ENCODE measurements around the gene CCDC174. TPM values are rescaled to one million over a fixed set of nuclear protein-coding genes. Genes with fewer than 3 reads are reported as not detected.

The CCDC174 gene
- total RNA-seq (10 to 100 TPM; 13.3 to 21.3 (median 19.2) TPM), polyA plus RNA-seq (10 to 100 TPM; 10.8 to 13.2 (median 10.9) TPM)

GRCh38 chr3:14651440-14652251, at the start of gene CCDC174:
CCDC174 (plus strand) TSS chr3:14651762; CDS start chr3:14651837, 75 bp downstream.
- Histone ChIP-seq H3K27me3 (no peaks in the 10 kb centered on the region), H3K4me3 (peak within 1 kb of the TSS; percentile 70 to 85 (median 74)), H3K27ac (peak within 1 kb of the TSS; percentile 84 to 90 (median 86)), H3K36me3 (peaks cover 0 to 24% (median 17%) of the 10 kb centered on the region in 4 donors), H3K9me3 (no peaks in the 10 kb centered on the region), H3K4me1 (peaks cover 0 to 29% (median 25%) of the 10 kb centered on the region in 4 donors)
- 0% methylated on average over 47 of the region's 47 CpGs for WGBS, 2 donors
- TF ChIP-seq POLR2A (IDR thresholded peaks at IDR 0.05) (peak; percentile 46 to 50), CTCF (IDR thresholded peaks at IDR 0.05) (no peak), POLR2AphosphoS5 (IDR thresholded peaks at IDR 0.05) (peak; percentile 98 to 99 (median 99)), EP300 (IDR thresholded peaks at IDR 0.05) (no peak)
- intact Hi-C loops (cut with DNase I), result loop anchor here (1.0 to 10.0 kb wide), 6 partner anchors 74 to 757 kb away; partner anchors contain the start of genes LSM3, MRPS25, NR2C2 and RBSN
- peak; percentile 98 for DNase-seq

- 2 to 3% methylated on average over 66 of the region's 66 CpGs for WGBS, 2 donors
- Histone ChIP-seq H3K27me3 (peaks cover 11 to 59% (median 34%) of the 10 kb centered on the region in 3 donors), H3K9me3 (no peaks in the 10 kb centered on the region), H3K4me3 (peak overlapping the region in 3 of 4 donors; percentile 26 to 41 (median 37)), H3K4me1 (peaks cover 0 to 9% (median 8%) of the 10 kb centered on the region in 4 donors), H3K36me3 (no peaks in the 10 kb centered on the region), H3K27ac (no peak overlapping the region)
- TF ChIP-seq POLR2AphosphoS5 (IDR thresholded peaks at IDR 0.05) (no peak), POLR2A (IDR thresholded peaks at IDR 0.05) (no peak)
- DNase-seq, result no peak
- intact Hi-C loops (cut with DNase I), result no loop called here
These were observed 49.4 kb upstream of the CCDC174 start for GRCh38 chr3:14602006-14602803.

- H3K27ac ChIP-seq, result no peak overlapping the region
- peaks cover 0 to 9% (median 8%) of the 10 kb centered on the region in 4 donors for H3K4me1 ChIP-seq
- H3K4me3 ChIP-seq, result peak overlapping the region in 3 of 4 donors; percentile 26 to 41 (median 37)
- no peak for DNase-seq
- no peaks in the 10 kb centered on the region for H3K36me3 ChIP-seq
- no peaks in the 10 kb centered on the region for H3K9me3 ChIP-seq
- WGBS, 2 donors, result 4 to 5% methylated on average over 85 of the region's 85 CpGs
- peaks cover 11 to 51% (median 34%) of the 10 kb centered on the region in 3 donors for H3K27me3 ChIP-seq
- intact Hi-C loops (cut with DNase I), result no loop called here
- no peak for TF ChIP-seq CTCF (IDR thresholded peaks at IDR 0.05)
- TF ChIP-seq POLR2A (IDR thresholded peaks at IDR 0.05), result no peak
- TF ChIP-seq EP300 (IDR thresholded peaks at IDR 0.05), result no peak
- TF ChIP-seq POLR2AphosphoS5 (IDR thresholded peaks at IDR 0.05), result no peak
These were observed 48.5 kb upstream of the CCDC174 start for GRCh38 chr3:14602804-14603644.

GRCh38 chr3:14605067-14605466, 46.5 kb upstream of the CCDC174 start:
- TF ChIP-seq POLR2A (IDR thresholded peaks at IDR 0.05) (no peak), CTCF (IDR thresholded peaks at IDR 0.05) (no peak), POLR2AphosphoS5 (IDR thresholded peaks at IDR 0.05) (no peak), EP300 (IDR thresholded peaks at IDR 0.05) (no peak)
- Histone ChIP-seq H3K4me3 (no peak overlapping the region), H3K9me3 (no peaks in the 10 kb centered on the region), H3K36me3 (no peaks in the 10 kb centered on the region), H3K27me3 (peaks cover 11 to 44% (median 28%) of the 10 kb centered on the region in 3 donors), H3K27ac (no peak overlapping the region), H3K4me1 (peaks cover 0 to 9% (median 8%) of the 10 kb centered on the region in 4 donors)
- DNase-seq, result no peak
- intact Hi-C loops (cut with DNase I), result no loop called here
- WGBS, 2 donors, result 68 to 71% methylated on average over 5 of the region's 5 CpGs
